HG03097 (cell line): ENCODE measurements around the gene GSC2.

Source experiments
- ATAC-seq: cut with Tn5 transposase; IDR thresholded peaks from one replicate; pipeline ENCODE4 v1.9.1; 2021; ENCODE audit not compliant: unreplicated experiment, low FRiP score

Gene GSC2

DNA sequence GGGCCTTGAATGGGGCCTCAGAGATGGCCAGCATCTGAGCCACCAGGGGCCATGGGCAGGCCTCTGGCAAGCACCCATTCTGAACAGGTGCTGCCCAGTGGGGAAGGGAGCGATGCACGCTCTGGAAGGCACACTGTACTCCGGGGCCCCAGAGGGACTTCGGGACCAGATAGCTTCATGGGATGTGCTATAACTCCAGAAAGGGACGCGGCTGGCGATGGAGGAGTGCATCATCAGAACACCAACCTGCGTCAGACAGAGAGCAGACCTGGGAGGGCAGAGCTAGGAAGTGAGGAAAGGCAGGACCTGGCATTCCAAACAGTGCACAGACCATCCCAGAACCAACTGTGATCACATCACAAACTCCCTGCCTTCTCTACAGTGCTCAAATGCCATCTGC, 44.6 kb downstream of the GSC2 start:
- no peak for ATAC-seq

DNA sequence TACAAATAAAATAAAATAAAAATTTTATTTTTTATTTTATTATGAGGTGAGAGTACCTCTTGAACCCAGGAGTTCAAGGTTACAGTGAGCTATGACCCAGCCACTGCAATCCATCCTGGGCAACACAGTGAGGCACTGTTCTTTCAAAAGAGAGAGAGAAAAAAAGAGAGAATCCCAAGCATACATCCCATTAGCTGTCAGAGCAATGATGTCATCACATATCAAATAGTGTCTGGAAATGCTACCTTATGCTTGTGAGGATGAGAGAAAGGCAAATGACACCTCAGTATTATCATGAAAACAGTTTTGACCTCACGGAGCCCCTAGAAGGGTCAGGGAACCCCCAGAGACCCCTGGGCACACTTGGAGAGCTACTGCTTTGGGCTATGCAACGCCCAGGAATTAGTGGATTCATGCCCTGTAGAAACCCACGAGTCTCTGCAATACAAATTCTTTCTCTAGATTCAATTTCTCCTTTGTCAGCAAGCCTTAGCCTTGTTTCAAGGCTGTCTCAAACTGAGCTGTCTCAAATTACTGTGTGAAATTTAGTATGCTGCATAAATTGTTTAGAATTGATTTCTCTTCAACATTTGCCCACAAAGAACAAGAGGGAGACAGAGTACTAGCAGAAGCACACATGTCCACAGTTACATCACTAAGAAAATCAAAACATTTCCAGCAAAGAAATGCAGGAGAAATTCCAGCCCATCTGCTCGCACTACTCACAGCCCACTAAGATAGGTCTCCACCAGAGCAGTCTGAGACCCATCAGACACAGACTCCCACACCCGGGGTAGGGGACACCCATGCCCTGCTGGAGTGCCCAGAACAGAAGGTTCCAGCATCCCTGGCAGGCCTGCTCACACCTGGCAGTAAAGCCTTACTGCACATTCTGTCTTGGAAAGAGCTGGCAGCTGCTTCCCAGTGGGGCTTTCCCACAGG, 45.9 kb downstream of the GSC2 start:
- no peak for ATAC-seq

DNA sequence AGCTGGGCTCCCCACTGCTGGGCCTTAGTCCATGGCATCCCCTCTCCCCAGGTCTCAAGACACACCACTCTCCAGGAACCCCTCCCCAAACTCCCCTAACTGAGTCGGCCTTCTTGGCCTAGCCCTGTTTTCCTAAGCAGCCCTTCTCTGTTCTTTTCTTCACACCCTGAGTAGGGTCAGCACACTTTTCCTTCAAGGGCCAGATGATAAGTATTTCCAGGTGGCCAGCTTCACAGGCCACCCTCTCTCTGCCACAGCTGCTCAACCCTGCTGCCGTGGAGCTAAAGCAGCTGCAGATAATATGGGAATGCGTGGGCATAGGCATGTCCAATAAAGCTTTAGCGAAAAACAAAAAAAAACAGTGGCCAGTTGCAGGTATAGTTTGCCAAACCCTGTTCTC, 51.9 kb downstream of the GSC2 start:
- no peak for ATAC-seq

DNA sequence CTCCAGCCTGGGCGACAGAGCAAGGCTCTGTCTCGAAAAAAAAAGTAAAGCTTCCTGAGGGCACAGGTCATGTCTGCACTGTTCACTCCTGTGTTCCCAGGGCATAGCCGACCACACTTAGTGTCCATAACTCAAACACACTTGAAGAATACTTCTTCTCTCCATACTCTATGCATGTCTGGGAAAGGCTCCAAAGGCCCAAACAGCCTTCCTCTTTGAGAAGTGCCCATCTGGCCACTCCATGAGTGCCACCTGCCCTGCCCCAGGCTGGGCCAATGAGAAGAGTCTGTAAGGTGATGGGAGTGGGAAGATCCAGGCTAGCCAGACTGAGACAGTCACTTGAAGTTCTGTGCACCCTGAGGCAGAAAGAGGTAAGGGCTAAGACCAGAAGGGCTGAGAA, 52.6 kb downstream of the GSC2 start:
- no peak for ATAC-seq
